ENCODE data around the gene PARP9. TPM values are rescaled to one million over a fixed set of nuclear protein-coding genes. Genes with fewer than 3 reads are reported as not detected.

The PARP9 gene
- total RNA-seq, 2 donors from 2014 or later: 26.9 to 70.1 TPM

- H3K27ac Mint-ChIP-seq: no peak overlapping the region
- H3K36me3 Mint-ChIP-seq: peaks cover 27 to 50% of the 10 kb centered on the region in 2 donors
- DNase-seq (ENCODE audit: low spot score in 2 of 2): no peak
- H3K9me3 Mint-ChIP-seq: no peaks in the 10 kb centered on the region
- no peak for ATAC-seq
Observed at GRCh38 chr3:122553171-122553570, 10.9 kb downstream of the PARP9 start.

- no peak for DNase-seq (ENCODE audit: low spot score in 2 of 2)
- Mint-ChIP-seq H3K36me3 (peaks cover 13 to 52% of the 10 kb centered on the region in 2 donors), H3K27ac (peak overlapping the region in 1 of 2 donors; percentile 69), H3K9me3 (no peaks in the 10 kb centered on the region)
- no peak for ATAC-seq
Observed at GRCh38 chr3:122548619-122549018, 15.5 kb downstream of the PARP9 start.

GRCh38 chr3:122548076-122548475 is 16.0 kb downstream of the PARP9 start:
- H3K27ac Mint-ChIP-seq: peak overlapping the region in 1 of 2 donors; percentile 1
- DNase-seq (ENCODE audit: low spot score in 2 of 2) (no peak), ATAC-seq (no peak)
- H3K9me3 Mint-ChIP-seq: no peaks in the 10 kb centered on the region
- H3K36me3 Mint-ChIP-seq: peaks cover 9 to 48% of the 10 kb centered on the region in 2 donors

GRCh38 chr3:122546151-122546550 is 17.9 kb downstream of the PARP9 start:
- ATAC-seq: no peak
- H3K36me3 Mint-ChIP-seq: peaks cover 7 to 38% of the 10 kb centered on the region in 2 donors
- DNase-seq (ENCODE audit: low spot score in 2 of 2): no peak
- H3K9me3 Mint-ChIP-seq: no peaks in the 10 kb centered on the region
- H3K27ac Mint-ChIP-seq: no peak overlapping the region

- Mint-ChIP-seq H3K36me3 (peaks cover 13 to 56% of the 10 kb centered on the region in 2 donors), H3K9me3 (no peaks in the 10 kb centered on the region), H3K27ac (no peak overlapping the region)
- no peak for ATAC-seq
- DNase-seq (ENCODE audit: low spot score in 2 of 2): no peak
Observed at GRCh38 chr3:122538956-122539490, 25.1 kb downstream of the PARP9 start.

GRCh38 chr3:122536632-122537001 is 27.5 kb downstream of the PARP9 start:
- no peaks in the 10 kb centered on the region for H3K9me3 Mint-ChIP-seq
- ATAC-seq (no peak), DNase-seq (ENCODE audit: low spot score in 2 of 2) (no peak)
- H3K36me3 Mint-ChIP-seq: peaks cover 29 to 69% of the 10 kb centered on the region in 2 donors
- H3K27ac Mint-ChIP-seq: no peak overlapping the region

GRCh38 chr3:122535964-122536631 is 28.0 kb downstream of the PARP9 start:
- DNase-seq (ENCODE audit: low spot score in 2 of 2) (no peak), ATAC-seq (no peak)
- Mint-ChIP-seq H3K27ac (peak overlapping the region in 1 of 2 donors; percentile 5), H3K36me3 (peaks cover 29 to 70% of the 10 kb centered on the region in 2 donors), H3K9me3 (no peaks in the 10 kb centered on the region)

GRCh38 chr3:122533931-122534334 is 30.2 kb downstream of the PARP9 start:
- H3K9me3 Mint-ChIP-seq: no peaks in the 10 kb centered on the region
- H3K36me3 Mint-ChIP-seq: peaks cover 26 to 64% of the 10 kb centered on the region in 2 donors
- DNase-seq (ENCODE audit: low spot score in 2 of 2) (peak; percentile 56 to 62), ATAC-seq (peak; percentile 98 to 99)
- peak overlapping the region in 1 of 2 donors; percentile 70 for H3K27ac Mint-ChIP-seq

- Mint-ChIP-seq H3K9me3 (no peaks in the 10 kb centered on the region), H3K27ac (peak overlapping the region; percentile 70 to 96), H3K36me3 (peaks cover 26 to 62% of the 10 kb centered on the region in 2 donors)
- DNase-seq (ENCODE audit: low spot score in 2 of 2) (no peak), ATAC-seq (peak; percentile 11 to 30)
Observed at GRCh38 chr3:122533480-122533879, 30.6 kb downstream of the PARP9 start.

- Mint-ChIP-seq H3K36me3 (peaks cover 20 to 41% of the 10 kb centered on the region in 2 donors), H3K9me3 (no peaks in the 10 kb centered on the region), H3K27ac (no peak overlapping the region)
- DNase-seq (ENCODE audit: low spot score in 2 of 2): no peak
- ATAC-seq: no peak
Observed at GRCh38 chr3:122530164-122530563, 33.9 kb downstream of the PARP9 start.

- H3K9me3 Mint-ChIP-seq: peaks cover 0 to 4% of the 10 kb centered on the region in 2 donors
- DNase-seq (ENCODE audit: low spot score in 2 of 2) (no peak), ATAC-seq (no peak)
- peak overlapping the region in 1 of 2 donors; percentile 51 for H3K27ac Mint-ChIP-seq
- H3K36me3 Mint-ChIP-seq: no peaks in the 10 kb centered on the region
Observed at GRCh38 chr3:122523317-122523716, 40.8 kb downstream of the PARP9 start.

GRCh38 chr3:122520861-122521260 is 43.2 kb downstream of the PARP9 start:
- Mint-ChIP-seq H3K9me3 (peaks cover 0 to 4% of the 10 kb centered on the region in 2 donors), H3K36me3 (no peaks in the 10 kb centered on the region), H3K27ac (no peak overlapping the region)
- DNase-seq (ENCODE audit: low spot score in 2 of 2) (no peak), ATAC-seq (no peak)

GRCh38 chr3:122519693-122520092 is 44.4 kb downstream of the PARP9 start:
- Mint-ChIP-seq H3K36me3 (no peaks in the 10 kb centered on the region), H3K9me3 (peaks cover 0 to 4% of the 10 kb centered on the region in 2 donors), H3K27ac (no peak overlapping the region)
- DNase-seq (ENCODE audit: low spot score in 2 of 2) (no peak), ATAC-seq (no peak)

- Mint-ChIP-seq H3K27ac (no peak overlapping the region), H3K9me3 (peaks cover 0 to 4% of the 10 kb centered on the region in 2 donors), H3K36me3 (no peaks in the 10 kb centered on the region)
- no peak for ATAC-seq
- DNase-seq (ENCODE audit: low spot score in 2 of 2): no peak
Observed at GRCh38 chr3:122516846-122517360, 47.2 kb downstream of the PARP9 start.

GRCh38 chr3:122515870-122516269 is 48.2 kb downstream of the PARP9 start:
- ATAC-seq: no peak
- Mint-ChIP-seq H3K9me3 (peaks cover 0 to 3% of the 10 kb centered on the region in 2 donors), H3K27ac (no peak overlapping the region), H3K36me3 (peaks cover 0 to 8% of the 10 kb centered on the region in 2 donors)
- DNase-seq (ENCODE audit: low spot score in 2 of 2): no peak

GRCh38 chr3:122515020-122515468 is 49.1 kb downstream of the PARP9 start:
- ATAC-seq: no peak
- Mint-ChIP-seq H3K9me3 (no peaks in the 10 kb centered on the region), H3K36me3 (peaks cover 2 to 13% of the 10 kb centered on the region in 2 donors), H3K27ac (peak overlapping the region in 1 of 2 donors; percentile 77)
- no peak for DNase-seq (ENCODE audit: low spot score in 2 of 2)

- Mint-ChIP-seq H3K9me3 (no peaks in the 10 kb centered on the region), H3K27ac (peak within 1 kb of the TSS; percentile 75 to 77), H3K36me3 (peaks cover 7 to 20% of the 10 kb centered on the region in 2 donors)
- DNase-seq (ENCODE audit: low spot score in 2 of 2): peak; percentile 86 to 94
- ATAC-seq: peak; percentile 90 to 91
Observed at GRCh38 chr3:122514123-122515019, 49.7 kb downstream of the PARP9 start, which contains the start of gene KPNA1. KPNA1 (minus strand) TSS chr3:122514939; CDS start chr3:122496565, 18,374 bp downstream.

Measured in activated naive CD4-positive, alpha-beta T cell treated with anti-CD3 and anti-CD28 coated beads, Interleukin-2, amount 50 U/mL, for 72 hours (primary cell).